ENCODE data around the gene MPPE1. TPM values are rescaled to one million over a fixed set of nuclear protein-coding genes. Genes with fewer than 3 reads are reported as not detected.
A peak's percentile ranks its signal among the peaks of the same experiment; 100 is the strongest.

Gene MPPE1
- total RNA-seq, 2 experiments from 2014 or later = 26.5 to 40.1 TPM

- H3K4me1 ChIP-seq (ENCODE audit: insufficient read depth, low read length, poor library complexity, severe bottlenecking) = peaks cover 16% of the 10 kb centered on the region
- intact Hi-C loops (cut with micrococcal nuclease; ENCODE audit: unreplicated experiment) = no loop called here
- H3K4me3 ChIP-seq (ENCODE audit: low read depth, low read length, poor library complexity, severe bottlenecking) = no peak overlapping the region
- H3K27ac ChIP-seq (ENCODE audit: low read depth, low read length, poor library complexity, severe bottlenecking) = no peak overlapping the region
- no peaks in the 10 kb centered on the region for H3K36me3 ChIP-seq (ENCODE audit: insufficient read depth, low read length)
- H2AFZ ChIP-seq (ENCODE audit: low read length) = 0 out of 2 replicates have a peak overlapping the region, but pooled peaks have one; percentile 15
- ChIA-PET CTCF (ENCODE audit: unreplicated experiment) (no interaction called here), POLR2A (interaction anchor here (0.7 to 1.6 kb wide), 2 partner anchors 12 to 48 kb away, joined by 5 to 6 read pairs; no protein-coding TSS in a partner anchor)
- H3K9me3 ChIP-seq (ENCODE audit: low read length) = no peaks in the 10 kb centered on the region
- no peaks in the 10 kb centered on the region for H3K9me2 ChIP-seq (ENCODE audit: insufficient read depth, low read length)
- BruUV-seq (replicated peaks) = no TSS peak
- H4K20me1 ChIP-seq (ENCODE audit: insufficient read depth, low read length) = peaks cover 8% of the 10 kb centered on the region; the same call in 1 of the 2 replicates
- no peak overlapping the region for H3K4me2 ChIP-seq (ENCODE audit: low read length)
- DNase-seq (ENCODE audit: low spot score) = no peak
- TF ChIP-seq CTCF (conservative IDR thresholded peaks at IDR 0.05; ENCODE audit: low read length) (no peak), EZH2phosphoT487 (IDR thresholded peaks at IDR 0.05; ENCODE audit: borderline replicate concordance, low read depth, low read length) (no peak)
- H3K79me2 ChIP-seq (ENCODE audit: insufficient read depth, low read depth, low read length) = peaks cover 15% of the 10 kb centered on the region
Observed at GRCh38 chr18:11847811-11848210, 60.3 kb downstream of the MPPE1 start.

GRCh38 chr18:11845654-11846053, 62.5 kb downstream of the MPPE1 start:
- H3K79me2 ChIP-seq (ENCODE audit: insufficient read depth, low read depth, low read length) = no peaks in the 10 kb centered on the region
- no peak overlapping the region for H3K27ac ChIP-seq (ENCODE audit: low read depth, low read length, poor library complexity, severe bottlenecking)
- TF ChIP-seq EZH2phosphoT487 (IDR thresholded peaks at IDR 0.05; ENCODE audit: borderline replicate concordance, low read depth, low read length) = no peak
- no peak for TF ChIP-seq CTCF (conservative IDR thresholded peaks at IDR 0.05; ENCODE audit: low read length)
- BruUV-seq (replicated peaks) = no TSS peak
- no peaks in the 10 kb centered on the region for H3K9me3 ChIP-seq (ENCODE audit: low read length)
- ChIA-PET POLR2A (no interaction called here), CTCF (ENCODE audit: unreplicated experiment) (no interaction called here)
- H4K20me1 ChIP-seq (ENCODE audit: insufficient read depth, low read length) = no peaks in the 10 kb centered on the region
- intact Hi-C loops (cut with micrococcal nuclease; ENCODE audit: unreplicated experiment) = no loop called here
- no peaks in the 10 kb centered on the region for H3K36me3 ChIP-seq (ENCODE audit: insufficient read depth, low read length)
- no peak overlapping the region for H3K4me3 ChIP-seq (ENCODE audit: low read depth, low read length, poor library complexity, severe bottlenecking)
- DNase-seq (ENCODE audit: low spot score) = no peak
- no peaks in the 10 kb centered on the region for H3K9me2 ChIP-seq (ENCODE audit: insufficient read depth, low read length)
- H3K4me1 ChIP-seq (ENCODE audit: insufficient read depth, low read length, poor library complexity, severe bottlenecking) = peaks cover 10% of the 10 kb centered on the region
- no peak overlapping the region for H2AFZ ChIP-seq (ENCODE audit: low read length)
- no peak overlapping the region for H3K4me2 ChIP-seq (ENCODE audit: low read length)

GRCh38 chr18:11844436-11844835, 63.7 kb downstream of the MPPE1 start:
- H4K20me1 ChIP-seq (ENCODE audit: insufficient read depth, low read length) = no peaks in the 10 kb centered on the region
- BruUV-seq (replicated peaks) = no TSS peak
- ChIA-PET CTCF (ENCODE audit: unreplicated experiment) (no interaction called here), POLR2A (interaction anchor here (0.6 to 1.2 kb wide), 2 partner anchors 80 to 163 kb away, joined by 4 to 5 read pairs; no protein-coding TSS in a partner anchor)
- intact Hi-C loops (cut with micrococcal nuclease; ENCODE audit: unreplicated experiment) = no loop called here
- H3K27ac ChIP-seq (ENCODE audit: low read depth, low read length, poor library complexity, severe bottlenecking) = no peak overlapping the region
- no peak overlapping the region for H3K4me3 ChIP-seq (ENCODE audit: low read depth, low read length, poor library complexity, severe bottlenecking)
- no peak overlapping the region for H2AFZ ChIP-seq (ENCODE audit: low read length)
- H3K9me3 ChIP-seq (ENCODE audit: low read length) = no peaks in the 10 kb centered on the region
- H3K4me1 ChIP-seq (ENCODE audit: insufficient read depth, low read length, poor library complexity, severe bottlenecking) = no peaks in the 10 kb centered on the region
- H3K36me3 ChIP-seq (ENCODE audit: insufficient read depth, low read length) = no peaks in the 10 kb centered on the region
- H3K79me2 ChIP-seq (ENCODE audit: insufficient read depth, low read depth, low read length) = no peaks in the 10 kb centered on the region
- no peak for DNase-seq (ENCODE audit: low spot score)
- no peaks in the 10 kb centered on the region for H3K9me2 ChIP-seq (ENCODE audit: insufficient read depth, low read length)
- no peak overlapping the region for H3K4me2 ChIP-seq (ENCODE audit: low read length)
- TF ChIP-seq CTCF (conservative IDR thresholded peaks at IDR 0.05; ENCODE audit: low read length) = no peak
- no peak for TF ChIP-seq EZH2phosphoT487 (IDR thresholded peaks at IDR 0.05; ENCODE audit: borderline replicate concordance, low read depth, low read length)

Data from OCI-LY7 (cell line).